ENCODE results near the gene FAM107B.
A peak's percentile ranks its signal among the peaks of the same experiment; 100 is the strongest.

The FAM107B gene

GRCh38 chr10:14649739-14650138, 125.0 kb downstream of the FAM107B start:
- Mint-ChIP-seq H3K27ac (no peak overlapping the region), H3K36me3 (ENCODE audit: low read depth) (no peaks in the 10 kb centered on the region), H3K9me3 (peaks cover 3% of the 10 kb centered on the region), H3K4me1 (peaks cover 54% of the 10 kb centered on the region), H3K4me3 (no peak overlapping the region), H3K27me3 (ENCODE audit: low read depth, poor library complexity) (no peaks in the 10 kb centered on the region)
- no peak for TF ChIP-seq CTCF (IDR thresholded peaks at IDR 0.05)
- no peak for DNase-seq

DNA sequence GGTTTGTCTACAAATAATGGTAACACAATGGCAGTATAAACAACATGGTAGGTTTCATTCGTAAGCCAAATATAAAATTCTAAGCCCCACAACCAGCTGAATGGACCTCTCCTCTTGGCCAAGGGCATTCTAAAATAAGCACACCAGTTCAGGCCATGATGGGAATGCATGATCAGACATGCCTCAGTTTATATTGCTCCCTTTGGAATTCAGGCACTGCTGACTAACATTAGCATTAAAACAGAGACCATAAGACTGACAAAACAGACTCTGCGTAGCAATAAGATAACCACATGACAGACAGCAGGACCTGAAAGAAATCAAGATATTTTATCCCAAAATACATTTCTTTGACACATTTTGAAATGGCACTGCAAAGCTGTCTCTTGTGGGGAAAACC, 125.8 kb downstream of the FAM107B start:
- no peak for DNase-seq
- H3K9me3 Mint-ChIP-seq: peaks cover 3% of the 10 kb centered on the region
- H3K27ac Mint-ChIP-seq: no peak overlapping the region
- no peak overlapping the region for H3K4me3 Mint-ChIP-seq
- peaks cover 47% of the 10 kb centered on the region for H3K4me1 Mint-ChIP-seq
- TF ChIP-seq CTCF (IDR thresholded peaks at IDR 0.05): no peak
- H3K27me3 Mint-ChIP-seq (ENCODE audit: low read depth, poor library complexity): no peaks in the 10 kb centered on the region
- no peaks in the 10 kb centered on the region for H3K36me3 Mint-ChIP-seq (ENCODE audit: low read depth)

DNA sequence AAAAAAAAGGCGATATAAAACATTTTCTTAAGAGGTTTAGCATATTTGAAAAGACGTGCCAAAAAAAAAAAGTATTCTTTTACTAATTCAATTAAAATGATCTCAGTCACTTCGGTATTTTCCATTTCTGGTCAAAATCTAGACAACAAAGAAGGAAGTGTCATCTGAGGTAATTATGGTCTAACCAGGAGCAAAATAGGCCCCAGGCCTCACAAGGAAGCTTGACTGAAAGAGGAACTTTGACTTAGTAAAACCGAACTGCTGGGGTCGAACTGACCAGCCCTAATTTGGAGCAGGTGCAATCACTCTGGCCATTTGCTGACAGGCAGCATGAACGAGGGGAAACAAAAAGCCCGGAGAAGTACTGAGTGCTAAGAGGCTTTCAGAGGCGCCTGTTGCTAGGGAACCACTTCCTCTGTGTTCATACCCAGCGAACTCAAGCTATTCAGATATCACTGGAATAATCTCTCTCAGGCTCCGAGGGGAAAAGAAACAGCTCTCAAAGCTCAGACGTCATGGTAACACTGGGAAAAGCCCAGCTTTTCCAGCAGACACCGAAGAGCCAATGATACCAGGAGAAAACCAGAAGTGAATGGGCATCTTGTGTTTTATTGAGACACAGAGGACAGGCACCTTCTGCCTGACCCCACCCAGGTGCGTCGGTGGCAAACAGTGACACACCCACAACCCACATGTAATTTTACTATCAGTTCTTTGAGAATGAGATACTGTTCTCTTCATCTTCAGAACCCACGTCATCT, 126.5 kb downstream of the FAM107B start:
- H3K27me3 Mint-ChIP-seq (ENCODE audit: low read depth, poor library complexity): no peaks in the 10 kb centered on the region
- peaks cover 39% of the 10 kb centered on the region for H3K4me1 Mint-ChIP-seq
- H3K36me3 Mint-ChIP-seq (ENCODE audit: low read depth): no peaks in the 10 kb centered on the region
- H3K4me3 Mint-ChIP-seq: no peak overlapping the region
- TF ChIP-seq CTCF (IDR thresholded peaks at IDR 0.05): no peak
- DNase-seq: peak; percentile 17
- H3K27ac Mint-ChIP-seq: no peak overlapping the region
- peaks cover 3% of the 10 kb centered on the region for H3K9me3 Mint-ChIP-seq

GRCh38 chr10:14645239-14645960, 129.3 kb downstream of the FAM107B start:
- H3K4me1 Mint-ChIP-seq: peaks cover 33% of the 10 kb centered on the region
- DNase-seq: no peak
- H3K27ac Mint-ChIP-seq: peak overlapping the region; percentile 29
- no peak overlapping the region for H3K4me3 Mint-ChIP-seq
- H3K36me3 Mint-ChIP-seq (ENCODE audit: low read depth): no peaks in the 10 kb centered on the region
- no peaks in the 10 kb centered on the region for H3K27me3 Mint-ChIP-seq (ENCODE audit: low read depth, poor library complexity)
- peaks cover 15% of the 10 kb centered on the region for H3K9me3 Mint-ChIP-seq
- no peak for TF ChIP-seq CTCF (IDR thresholded peaks at IDR 0.05)

- TF ChIP-seq CTCF (IDR thresholded peaks at IDR 0.05): no peak
- H3K27ac Mint-ChIP-seq: no peak overlapping the region
- H3K4me1 Mint-ChIP-seq: peaks cover 7% of the 10 kb centered on the region
- no peak overlapping the region for H3K4me3 Mint-ChIP-seq
- peaks cover 11% of the 10 kb centered on the region for H3K27me3 Mint-ChIP-seq (ENCODE audit: low read depth, poor library complexity)
- H3K9me3 Mint-ChIP-seq: peaks cover 15% of the 10 kb centered on the region
- H3K36me3 Mint-ChIP-seq (ENCODE audit: low read depth): no peaks in the 10 kb centered on the region
- DNase-seq: no peak
Observed at GRCh38 chr10:14639637-14640036, 135.1 kb downstream of the FAM107B start.
